H9 (cell line): ENCODE measurements around the gene TNFSF9. TPM values are rescaled to one million over a fixed set of nuclear protein-coding genes. Genes with fewer than 3 reads are reported as not detected.
A peak's percentile ranks its signal among the peaks of the same experiment; 100 is the strongest.

ENCODE experiments used
- DNase-seq: peaks from one replicate; pipeline ENCODE4 v3.0.0-alpha.2; 2017
- H2AFZ ChIP-seq: one replicate; pipeline ENCODE4 v1.6.1; 2013; ENCODE audit warnings: mild to moderate bottlenecking, low read length, control low read depth, moderate library complexity
- H2AK5ac ChIP-seq: 2 replicates; pipeline ENCODE4 v1.6.1; 2013; ENCODE audit warnings: low read length, control low read depth, mixed read lengths; ENCODE audit not compliant: insufficient read length
- H2BK120ac ChIP-seq: one replicate; pipeline ENCODE4 v1.6.1; 2013; ENCODE audit warnings: low read depth, mild to moderate bottlenecking, low read length, control low read depth, inconsistent platforms; ENCODE audit not compliant: poor library complexity, severe bottlenecking
- H2BK12ac ChIP-seq: 2 replicates; pipeline ENCODE4 v1.6.1; 2013; ENCODE audit warnings: low read length, control low read depth, mixed read lengths, low read depth; ENCODE audit not compliant: insufficient read length
- H2BK15ac ChIP-seq: 2 replicates; pipeline ENCODE4 v1.6.1; 2013; ENCODE audit warnings: low read depth, low read length, control low read depth
- H2BK20ac ChIP-seq: one replicate; pipeline ENCODE4 v1.6.1; 2013; ENCODE audit warnings: low read depth, mild to moderate bottlenecking, low read length, control low read depth, inconsistent platforms; ENCODE audit not compliant: poor library complexity, severe bottlenecking
- H2BK5ac ChIP-seq: 2 replicates; pipeline ENCODE4 v1.6.1; 2013; ENCODE audit warnings: low read length, control low read depth, mixed read lengths; ENCODE audit not compliant: insufficient read length
- H3K14ac ChIP-seq: 2 replicates; pipeline ENCODE4 v1.6.1; 2013; ENCODE audit warnings: low read length, control low read depth; ENCODE audit not compliant: insufficient read depth
- H3K18ac ChIP-seq: 2 replicates; pipeline ENCODE4 v1.6.1; 2013; ENCODE audit warnings: low read depth, mild to moderate bottlenecking, mixed read lengths, low read length, control low read depth; ENCODE audit not compliant: insufficient read length
- H3K23ac ChIP-seq: 2 replicates; pipeline ENCODE4 v1.6.1; 2013; ENCODE audit warnings: low read length, control low read depth, mixed read lengths, low read depth; ENCODE audit not compliant: insufficient read length
- H3K23me2 ChIP-seq: 2 replicates; pipeline ENCODE4 v1.6.1; 2013; ENCODE audit warnings: low read depth, mild to moderate bottlenecking, mixed read lengths, low read length, control low read depth; ENCODE audit not compliant: insufficient read length, poor library complexity, severe bottlenecking
- H3K27ac ChIP-seq: 2 replicates; pipeline ENCODE4 v1.5.1; 2013; ENCODE audit warnings: low read length, control low read depth, mixed read lengths, low read depth; ENCODE audit not compliant: insufficient read length
- H3K27me3 ChIP-seq: 2 replicates; pipeline ENCODE4 v1.6.1; 2013; ENCODE audit warnings: low read length, control low read depth, inconsistent platforms; ENCODE audit not compliant: insufficient read depth
- H3K4ac ChIP-seq: 2 replicates; pipeline ENCODE4 v1.6.1; 2013; ENCODE audit warnings: low read depth, mild to moderate bottlenecking, control low read depth, inconsistent platforms, low read length, moderate library complexity
- H3K4me1 ChIP-seq: 2 replicates; pipeline ENCODE4 v1.6.1; 2013; ENCODE audit warnings: low read length, control low read depth, inconsistent platforms; ENCODE audit not compliant: insufficient read depth
- H3K4me2 ChIP-seq: 2 replicates; pipeline ENCODE4 v1.6.1; 2013; ENCODE audit warnings: low read length, control low read depth, mixed read lengths; ENCODE audit not compliant: insufficient read length, insufficient read depth
- H3K56ac ChIP-seq: 2 replicates; pipeline ENCODE4 v1.6.1; 2013; ENCODE audit warnings: low read depth, mild to moderate bottlenecking, mixed read lengths, low read length, control low read depth; ENCODE audit not compliant: insufficient read length
- H3K79me1 ChIP-seq: 2 replicates; pipeline ENCODE4 v1.6.1; 2013; ENCODE audit warnings: low read depth, mild to moderate bottlenecking, moderate library complexity, low read length, control low read depth, inconsistent platforms; ENCODE audit not compliant: insufficient read depth, poor library complexity, severe bottlenecking
- H3K79me2 ChIP-seq: 2 replicates; pipeline ENCODE4 v1.6.1; 2013; ENCODE audit warnings: low read length, control low read depth, inconsistent platforms; ENCODE audit not compliant: insufficient read depth
- H3K9ac ChIP-seq: 2 replicates; pipeline ENCODE4 v1.6.1; 2013; ENCODE audit warnings: low read length, control low read depth, mixed read lengths; ENCODE audit not compliant: insufficient read length; ENCODE audit errors: extremely low read depth
- H3K9me3 ChIP-seq: one replicate; pipeline ENCODE4 v1.6.1; 2013; ENCODE audit warnings: low read depth, low read length, inconsistent platforms; ENCODE audit not compliant: control insufficient read depth
- H3T11ph ChIP-seq: one replicate; pipeline ENCODE4 v1.6.1; 2013; ENCODE audit warnings: mild to moderate bottlenecking, low read length, control low read depth, inconsistent platforms
- H4K20me1 ChIP-seq: one replicate; pipeline ENCODE4 v1.6.1; 2013; ENCODE audit not compliant: control insufficient read depth, insufficient read length, insufficient read depth
- H4K5ac ChIP-seq: 2 replicates; pipeline ENCODE4 v1.6.1; 2013; ENCODE audit warnings: low read depth, mild to moderate bottlenecking, mixed read lengths, low read length, control low read depth; ENCODE audit not compliant: insufficient read length
- H4K8ac ChIP-seq: replicated peaks from 2 replicates; pipeline ENCODE4 v1.6.1; 2013; ENCODE audit warnings: low read length, control low read depth, mixed read lengths, low read depth; ENCODE audit not compliant: insufficient read length
- H4K91ac ChIP-seq: 2 replicates; pipeline ENCODE4 v1.6.1; 2013; ENCODE audit warnings: low read depth, mild to moderate bottlenecking, moderate library complexity, mixed read lengths, low read length, control low read depth; ENCODE audit not compliant: insufficient read length
- H3K27ac Mint-ChIP-seq, 3 experiments: 2 replicates in 2 of 3; 3 replicates in 1 of 3; pipeline ENCODE4 v1.8.0; 2020 to 2021; ENCODE audit warnings: mixed read lengths in 3 of 3, mild to moderate bottlenecking in 1 of 3, moderate library complexity in 1 of 3
- H3K27me3 Mint-ChIP-seq: 2 replicates; pipeline ENCODE4 v1.8.0; 2021; ENCODE audit warnings: low read depth, mild to moderate bottlenecking, moderate library complexity, mixed read lengths
- H3K36me3 Mint-ChIP-seq, 3 experiments: 2 replicates in 2 of 3; 3 replicates in 1 of 3; pipeline ENCODE4 v1.8.0; 2020 to 2021; ENCODE audit warnings: low read depth in 3 of 3, mixed read lengths in 3 of 3; ENCODE audit not compliant: insufficient read depth in 1 of 3
- H3K4me1 Mint-ChIP-seq, 2 experiments: 2 replicates each; pipeline ENCODE4 v1.8.0; 2020; ENCODE audit warnings: mixed read lengths in 2 of 2
- H3K4me3 Mint-ChIP-seq, 2 experiments: 2 replicates in 1 of 2; 3 replicates in 1 of 2; pipeline ENCODE4 v1.8.0; 2020 to 2021; ENCODE audit warnings: mild to moderate bottlenecking in 2 of 2, mixed read lengths in 2 of 2, moderate library complexity in 1 of 2
- H3K9me3 Mint-ChIP-seq, 2 experiments: 2 replicates in 1 of 2; 3 replicates in 1 of 2; pipeline ENCODE4 v1.8.0; 2020; ENCODE audit warnings: mild to moderate bottlenecking in 2 of 2, mixed read lengths in 2 of 2, moderate library complexity in 1 of 2
- CTCF ChIP-seq: fragments of 200-600 bp; sonication (generic); conservative IDR thresholded peaks from 3 replicates; pipeline ENCODE4 v1.8.0; 2021; ENCODE audit warnings: antibody characterized with exemption, mild to moderate bottlenecking
- WGBS: extraction: QIAGEN DNeasy Blood & Tissue Kit; methylation state at CpG from one replicate; pipeline ENCODE4 v1.1.7; 2013; ENCODE audit warnings: missing lambda C conversion rate, low lambda C conversion rate, mixed read lengths; ENCODE audit not compliant: insufficient read length; ENCODE audit errors: extremely low coverage; 5-methylcytosine and 5-hydroxymethylcytosine counted together
- total RNA-seq: library from RNA; stranded (reverse); gene quantifications from 2 replicates; pipeline ENCODE4 v1.2.1, GENCODE V29; 2021

TNFSF9 gene
- total RNA-seq, 1 experiment from 2014 or later = 1.9 TPM

DNA sequence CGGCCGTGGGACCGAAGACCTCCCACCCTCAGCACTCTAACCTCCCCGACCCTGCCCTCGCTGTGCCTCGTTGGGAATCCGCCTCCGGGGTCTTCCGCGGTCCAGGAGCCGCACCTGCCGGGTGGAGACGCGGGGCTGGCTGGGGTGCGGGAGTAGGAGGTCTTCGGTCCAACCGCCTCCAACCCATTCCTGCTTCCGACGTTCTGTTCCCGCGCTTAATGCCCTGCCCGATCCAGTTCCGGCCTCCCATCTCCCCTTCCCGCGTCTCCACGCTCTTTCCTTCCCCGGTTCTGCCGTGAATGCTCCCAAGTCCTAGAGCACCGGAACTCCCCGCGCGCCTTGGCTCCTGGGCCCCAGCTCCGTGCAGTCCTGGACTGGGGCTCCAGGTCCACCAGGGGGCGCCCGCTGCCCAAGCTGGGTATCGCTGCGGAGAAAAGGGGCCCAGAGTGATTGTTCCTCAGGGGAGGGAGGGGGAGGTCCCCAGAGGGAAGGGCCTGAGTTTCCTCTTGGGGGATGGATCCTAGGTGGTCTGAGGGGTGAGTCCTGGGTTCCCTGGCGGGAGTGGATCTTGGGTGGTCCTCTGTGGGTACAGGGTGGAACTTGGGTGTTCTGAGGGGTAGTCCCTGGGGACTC lies 14.1 kb upstream of the TNFSF9 start:
- no peak overlapping the region for H3K56ac ChIP-seq
- no peak overlapping the region for H4K91ac ChIP-seq
- no peak overlapping the region for H3K27ac ChIP-seq
- H3K23me2 ChIP-seq = peaks cover 8% of the 10 kb centered on the region
- H3K27me3 Mint-ChIP-seq = peaks cover 5% of the 10 kb centered on the region; the same call in 1 of the 2 replicates
- H2AK5ac ChIP-seq = no peak overlapping the region
- H2BK15ac ChIP-seq = no peak overlapping the region
- H3K4me2 ChIP-seq = peak overlapping the region; percentile 84
- H3K36me3 Mint-ChIP-seq = no peaks in the 10 kb centered on the region; a peak in 1 of 7 replicates
- H2BK12ac ChIP-seq = no peak overlapping the region
- no peak overlapping the region for H3K9ac ChIP-seq
- no peak overlapping the region for H2BK120ac ChIP-seq
- H3K9me3 Mint-ChIP-seq = no peaks in the 10 kb centered on the region; a peak in 2 of 5 replicates
- H2BK20ac ChIP-seq = no peak overlapping the region
- peak; percentile 93 for DNase-seq
- H3K4me1 ChIP-seq = peaks cover 4% of the 10 kb centered on the region; the same call in 1 of the 2 replicates
- no peak overlapping the region for H3T11ph ChIP-seq
- H3K27ac Mint-ChIP-seq = no peak overlapping the region; a peak in 1 of 7 replicates
- peak overlapping the region; percentile 82 to 98 for H3K4me3 Mint-ChIP-seq
- H3K79me2 ChIP-seq = no peaks in the 10 kb centered on the region
- no peaks in the 10 kb centered on the region for H4K20me1 ChIP-seq
- TF ChIP-seq CTCF = peak; percentile 98
- WGBS = no CpG with 5 or more reads among the region's 38 CpGs
- H3K4me1 Mint-ChIP-seq = peaks cover 8 to 19% of the 10 kb centered on the region in 2 experiments
- H2BK5ac ChIP-seq = no peak overlapping the region
- H3K4ac ChIP-seq = no peak overlapping the region
- H2AFZ ChIP-seq = peak overlapping the region; percentile 16
- no peak overlapping the region; the same call in 1 of the 2 replicates for H3K14ac ChIP-seq
- no peaks in the 10 kb centered on the region for H3K9me3 ChIP-seq
- no peaks in the 10 kb centered on the region for H3K27me3 ChIP-seq
- H3K79me1 ChIP-seq = no peaks in the 10 kb centered on the region
- no peak overlapping the region for H4K5ac ChIP-seq
- H4K8ac ChIP-seq = no peak overlapping the region
- H3K18ac ChIP-seq = no peak overlapping the region
- H3K23ac ChIP-seq = no peak overlapping the region
